ENCODE data around the gene VPS51. TPM values are rescaled to one million over a fixed set of nuclear protein-coding genes. Genes with fewer than 3 reads are reported as not detected.

VPS51 gene
- total and polyA plus RNA-seq, 2 experiments from 2014 or later = 45.3 to 450 TPM

GRCh38 chr11:65103476-65103875, 7.5 kb downstream of the VPS51 start:
- Mint-ChIP-seq H3K9me3 (no peaks in the 10 kb centered on the region; the same call in 1 of the 3 replicates), H3K4me3 (no peak overlapping the region), H3K4me1 (no peaks in the 10 kb centered on the region; the same call in 2 of the 3 replicates), H3K36me3 (ENCODE audit: low read depth) (peaks cover 11% of the 10 kb centered on the region), H3K27ac (no peak overlapping the region), H3K27me3 (ENCODE audit: insufficient read depth, low read depth, poor library complexity) (peaks cover 2% of the 10 kb centered on the region)
- ATAC-seq (no peak), DNase-seq (ENCODE audit: low spot score) (no peak)
- Histone ChIP-seq H3K36me3 (ENCODE audit: insufficient read depth) (0 out of 2 replicates have a peak, but pooled peaks cover 7% of the 10 kb centered on the region), H3K4me2 (no peak overlapping the region), H2AFZ (no peak overlapping the region), H3K27ac (ENCODE audit: low read depth) (no peak overlapping the region), H3K27me3 (ENCODE audit: insufficient read depth) (no peaks in the 10 kb centered on the region), H3K79me2 (replicated peaks; ENCODE audit: insufficient read depth) (peaks cover 29% of the 10 kb centered on the region), H3F3A (replicated peaks; ENCODE audit: low read depth) (no peaks in the 10 kb centered on the region), H3K4me1 (ENCODE audit: insufficient read depth) (no peaks in the 10 kb centered on the region; the same call in 1 of the 2 replicates), H3K4me3 (no peak overlapping the region), H3K9me2 (ENCODE audit: insufficient read depth) (no peaks in the 10 kb centered on the region), H4K20me1 (replicated peaks; ENCODE audit: insufficient read depth) (peaks cover 2% of the 10 kb centered on the region; the same call in 1 of the 2 replicates)
- no peak for TF ChIP-seq CREB1 (CRISPR knock-in tag; IDR thresholded peaks at IDR 0.05; ENCODE audit: low read depth)
- TF ChIP-seq JUNB (IDR thresholded peaks at IDR 0.05; ENCODE audit: unreplicated experiment) = no peak
- no peak for TF ChIP-seq ZNF462 (CRISPR knock-in tag; IDR thresholded peaks at IDR 0.05)
- TF ChIP-seq EZH2phosphoT487 (IDR thresholded peaks at IDR 0.05; ENCODE audit: unreplicated experiment) = no peak
- no peak for TF ChIP-seq NANOG (IDR thresholded peaks at IDR 0.05; ENCODE audit: borderline replicate concordance)
- TF ChIP-seq POLR2AphosphoS5 (IDR thresholded peaks at IDR 0.05; ENCODE audit: low read depth) = no peak
- no peak for TF ChIP-seq STAT1 (IDR thresholded peaks at IDR 0.05; ENCODE audit: unreplicated experiment)
- no peak for TF ChIP-seq ZNF331 (CRISPR knock-in tag; IDR thresholded peaks at IDR 0.05; ENCODE audit: low read depth)
- TF ChIP-seq ETS1 (IDR thresholded peaks at IDR 0.05) = no peak
- no peak for TF ChIP-seq EZH2 (IDR thresholded peaks at IDR 0.05; ENCODE audit: low read depth, unreplicated experiment)
- no peak for TF ChIP-seq ZNF114 (CRISPR knock-in tag; IDR thresholded peaks at IDR 0.05)
- TF ChIP-seq, protein P1, sequence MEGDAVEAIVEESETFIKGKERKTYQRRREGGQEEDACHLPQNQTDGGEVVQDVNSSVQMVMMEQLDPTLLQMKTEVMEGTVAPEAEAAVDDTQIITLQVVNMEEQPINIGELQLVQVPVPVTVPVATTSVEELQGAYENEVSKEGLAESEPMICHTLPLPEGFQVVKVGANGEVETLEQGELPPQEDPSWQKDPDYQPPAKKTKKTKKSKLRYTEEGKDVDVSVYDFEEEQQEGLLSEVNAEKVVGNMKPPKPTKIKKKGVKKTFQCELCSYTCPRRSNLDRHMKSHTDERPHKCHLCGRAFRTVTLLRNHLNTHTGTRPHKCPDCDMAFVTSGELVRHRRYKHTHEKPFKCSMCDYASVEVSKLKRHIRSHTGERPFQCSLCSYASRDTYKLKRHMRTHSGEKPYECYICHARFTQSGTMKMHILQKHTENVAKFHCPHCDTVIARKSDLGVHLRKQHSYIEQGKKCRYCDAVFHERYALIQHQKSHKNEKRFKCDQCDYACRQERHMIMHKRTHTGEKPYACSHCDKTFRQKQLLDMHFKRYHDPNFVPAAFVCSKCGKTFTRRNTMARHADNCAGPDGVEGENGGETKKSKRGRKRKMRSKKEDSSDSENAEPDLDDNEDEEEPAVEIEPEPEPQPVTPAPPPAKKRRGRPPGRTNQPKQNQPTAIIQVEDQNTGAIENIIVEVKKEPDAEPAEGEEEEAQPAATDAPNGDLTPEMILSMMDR (conservative IDR thresholded peaks at IDR 0.05; ENCODE audit: low read depth in 2 of 2) = no peak
- TF ChIP-seq, protein P2, sequence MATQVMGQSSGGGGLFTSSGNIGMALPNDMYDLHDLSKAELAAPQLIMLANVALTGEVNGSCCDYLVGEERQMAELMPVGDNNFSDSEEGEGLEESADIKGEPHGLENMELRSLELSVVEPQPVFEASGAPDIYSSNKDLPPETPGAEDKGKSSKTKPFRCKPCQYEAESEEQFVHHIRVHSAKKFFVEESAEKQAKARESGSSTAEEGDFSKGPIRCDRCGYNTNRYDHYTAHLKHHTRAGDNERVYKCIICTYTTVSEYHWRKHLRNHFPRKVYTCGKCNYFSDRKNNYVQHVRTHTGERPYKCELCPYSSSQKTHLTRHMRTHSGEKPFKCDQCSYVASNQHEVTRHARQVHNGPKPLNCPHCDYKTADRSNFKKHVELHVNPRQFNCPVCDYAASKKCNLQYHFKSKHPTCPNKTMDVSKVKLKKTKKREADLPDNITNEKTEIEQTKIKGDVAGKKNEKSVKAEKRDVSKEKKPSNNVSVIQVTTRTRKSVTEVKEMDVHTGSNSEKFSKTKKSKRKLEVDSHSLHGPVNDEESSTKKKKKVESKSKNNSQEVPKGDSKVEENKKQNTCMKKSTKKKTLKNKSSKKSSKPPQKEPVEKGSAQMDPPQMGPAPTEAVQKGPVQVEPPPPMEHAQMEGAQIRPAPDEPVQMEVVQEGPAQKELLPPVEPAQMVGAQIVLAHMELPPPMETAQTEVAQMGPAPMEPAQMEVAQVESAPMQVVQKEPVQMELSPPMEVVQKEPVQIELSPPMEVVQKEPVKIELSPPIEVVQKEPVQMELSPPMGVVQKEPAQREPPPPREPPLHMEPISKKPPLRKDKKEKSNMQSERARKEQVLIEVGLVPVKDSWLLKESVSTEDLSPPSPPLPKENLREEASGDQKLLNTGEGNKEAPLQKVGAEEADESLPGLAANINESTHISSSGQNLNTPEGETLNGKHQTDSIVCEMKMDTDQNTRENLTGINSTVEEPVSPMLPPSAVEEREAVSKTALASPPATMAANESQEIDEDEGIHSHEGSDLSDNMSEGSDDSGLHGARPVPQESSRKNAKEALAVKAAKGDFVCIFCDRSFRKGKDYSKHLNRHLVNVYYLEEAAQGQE (IDR thresholded peaks at IDR 0.05; ENCODE audit: unreplicated experiment) = no peak
